Ascending aorta (tissue), 2 donors: Measurements from ENCODE around the gene TNKS2. TPM values are rescaled to one million over a fixed set of nuclear protein-coding genes. Genes with fewer than 3 reads are reported as not detected.

Source experiments
- DNase-seq, 2 donors: peaks; one replicate each; pipeline ENCODE4 v3.0.0-alpha.2; 2019; ENCODE audit warnings: low spot score in 2 of 2
- H3K27ac ChIP-seq, 2 donors: fragments of 200-600 bp; sonication (generic); one replicate each; pipeline ENCODE4 v1.5.1; 2016 to 2017; ENCODE audit warnings: mild to moderate bottlenecking in 1 of 2
- H3K27me3 ChIP-seq: fragments of 200-600 bp; sonication (generic); one replicate; pipeline ENCODE4 v1.5.1; 2017
- H3K36me3 ChIP-seq, 2 donors: fragments of 200-600 bp; sonication (generic); one replicate each; pipeline ENCODE4 v1.5.1; 2016
- H3K4me1 ChIP-seq, 2 donors: fragments of 200-600 bp; sonication (generic); one replicate each; pipeline ENCODE4 v1.5.1; 2016 to 2017; ENCODE audit warnings: mild to moderate bottlenecking in 1 of 2
- H3K4me3 ChIP-seq, 2 donors: fragments of 200-600 bp; sonication (generic); one replicate each; pipeline ENCODE4 v1.5.1; 2016 to 2017; ENCODE audit warnings: mild to moderate bottlenecking in 1 of 2
- H3K9me3 ChIP-seq, 2 donors: fragments of 200-600 bp; sonication (generic); one replicate each; pipeline ENCODE4 v1.5.1; 2016
- CTCF ChIP-seq, 3 experiments: fragments of 200-600 bp in 2 of 3; fragments of 450-650 bp in 1 of 3; sonication (generic) in 2 of 3; IDR thresholded peaks; one replicate each; pipeline ENCODE4 v1.5.1; 2016 to 2019; ENCODE audit warnings: antibody characterized with exemption in 3 of 3, mild to moderate bottlenecking in 1 of 3, moderate library complexity in 1 of 3
- intact Hi-C: fragments of 100-400 bp; cut with DNase I; formaldehyde crosslinking; loops from one replicate; pipeline ENCODE4 v1.15.1; 2023
- total RNA-seq: library from RNA; depleted of rRNA; stranded (reverse); fragments of >200 nt; gene quantifications from one replicate; pipeline ENCODE4 v1.1.0, GENCODE V29; 2016

Gene TNKS2
- total RNA-seq, 1 donor from 2014 or later, result 26.4 TPM

GRCh38 chr10:91797048-91797690 is 1.1 kb upstream of the TNKS2 start:
- Histone ChIP-seq H3K27ac (peak overlapping the region; percentile 93 to 97), H3K27me3 (no peaks in the 10 kb centered on the region), H3K9me3 (no peaks in the 10 kb centered on the region), H3K36me3 (no peaks in the 10 kb centered on the region), H3K4me3 (peak overlapping the region; percentile 96 to 98), H3K4me1 (peaks cover 7 to 28% of the 10 kb centered on the region in 2 donors)
- TF ChIP-seq CTCF (IDR thresholded peaks at IDR 0.05), result no peak
- DNase-seq, result no peak
- intact Hi-C loops, result loop anchor here (5.0 kb wide), 4 partner anchors 85 to 635 kb away; partner anchors contain the start of gene BTAF1

GRCh38 chr10:91798649-91799611 is 704 bp downstream of the TNKS2 start:
- H3K27me3 ChIP-seq, result no peaks in the 10 kb centered on the region
- H3K27ac ChIP-seq, result peak overlapping the region; percentile 93 to 97
- intact Hi-C loops, result loop anchor here (2.0 to 5.0 kb wide), 6 partner anchors 83 to 637 kb away; partner anchors contain the start of genes BTAF1 and PPP1R3C
- no peaks in the 10 kb centered on the region for H3K36me3 ChIP-seq
- H3K4me1 ChIP-seq, result peaks cover 7 to 28% of the 10 kb centered on the region in 2 donors
- peak overlapping the region; percentile 96 to 98 for H3K4me3 ChIP-seq
- H3K9me3 ChIP-seq, result no peaks in the 10 kb centered on the region
- no peak for TF ChIP-seq CTCF (IDR thresholded peaks at IDR 0.05)
- DNase-seq, result peak in 1 of 2 donors; percentile 66

- peaks cover 7 to 28% of the 10 kb centered on the region in 2 donors for H3K4me1 ChIP-seq
- intact Hi-C loops, result loop anchor here (2.0 to 5.0 kb wide), 6 partner anchors 83 to 637 kb away; partner anchors contain the start of genes BTAF1 and PPP1R3C
- H3K4me3 ChIP-seq, result peak overlapping the region; percentile 96 to 98
- DNase-seq, result no peak
- H3K27ac ChIP-seq, result peak overlapping the region; percentile 93 to 97
- no peak for TF ChIP-seq CTCF (IDR thresholded peaks at IDR 0.05)
- H3K9me3 ChIP-seq, result no peaks in the 10 kb centered on the region
- no peaks in the 10 kb centered on the region for H3K36me3 ChIP-seq
- H3K27me3 ChIP-seq, result no peaks in the 10 kb centered on the region
Measured at GRCh38 chr10:91799612-91799975, 1.4 kb downstream of the TNKS2 start.

DNA sequence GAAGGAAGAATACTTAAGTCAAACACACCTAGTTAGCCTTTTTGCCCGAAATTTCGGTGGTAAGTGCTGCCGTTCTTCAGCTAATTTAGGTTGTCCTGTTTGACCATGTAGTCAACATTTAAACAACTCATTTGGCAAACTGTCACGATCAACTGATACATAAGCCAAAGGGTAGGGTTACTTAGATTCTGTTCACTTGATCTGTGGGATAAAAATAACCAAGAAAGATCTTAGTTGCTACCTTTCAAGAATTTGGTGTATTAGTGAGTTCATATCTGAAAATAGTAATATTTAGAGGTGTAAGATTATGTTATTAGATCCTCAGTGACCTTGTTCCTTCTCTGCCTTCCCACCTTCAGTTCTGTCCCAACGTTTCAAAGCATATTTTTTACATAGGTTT is 2.0 kb downstream of the TNKS2 start:
- no peak for TF ChIP-seq CTCF (IDR thresholded peaks at IDR 0.05)
- Histone ChIP-seq H3K27me3 (no peaks in the 10 kb centered on the region), H3K36me3 (peaks cover 0 to 3% of the 10 kb centered on the region in 2 donors), H3K4me3 (peak overlapping the region; percentile 96 to 98), H3K27ac (peak overlapping the region in 1 of 2 donors; percentile 36), H3K4me1 (peaks cover 7 to 28% of the 10 kb centered on the region in 2 donors), H3K9me3 (no peaks in the 10 kb centered on the region)
- intact Hi-C loops, result no loop called here
- no peak for DNase-seq

DNA sequence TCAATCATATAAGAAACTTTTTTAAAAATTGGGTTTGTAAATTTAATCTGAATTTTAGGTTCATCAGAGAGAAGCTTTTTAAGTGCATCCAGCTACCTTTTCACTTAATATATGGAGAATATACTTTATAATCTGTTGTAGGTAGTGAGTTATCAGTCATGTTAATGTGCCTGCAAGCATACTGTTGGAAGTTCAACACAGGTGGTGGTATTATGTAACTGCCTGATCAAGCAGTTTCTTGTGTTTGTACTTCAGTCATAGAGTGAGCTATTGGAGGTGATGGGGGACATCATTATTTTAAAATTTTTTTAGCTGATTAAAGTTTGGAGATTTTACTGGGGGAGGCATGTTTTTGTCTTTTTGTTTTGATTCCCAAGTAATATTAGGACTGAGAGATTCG is 2.5 kb downstream of the TNKS2 start:
- no peaks in the 10 kb centered on the region for H3K27me3 ChIP-seq
- peaks cover 0 to 3% of the 10 kb centered on the region in 2 donors for H3K36me3 ChIP-seq
- H3K9me3 ChIP-seq, result no peaks in the 10 kb centered on the region
- TF ChIP-seq CTCF (IDR thresholded peaks at IDR 0.05), result no peak
- intact Hi-C loops, result no loop called here
- H3K4me1 ChIP-seq, result peaks cover 7 to 26% of the 10 kb centered on the region in 2 donors
- DNase-seq, result no peak
- H3K27ac ChIP-seq, result no peak overlapping the region
- peak overlapping the region; percentile 96 to 98 for H3K4me3 ChIP-seq
